Measurements from ENCODE around the gene MRPS12. TPM values are rescaled to one million over a fixed set of nuclear protein-coding genes. Genes with fewer than 3 reads are reported as not detected.

Gene MRPS12
- total RNA-seq, 1 experiment from 2014 or later, result 82.5 TPM

DNA sequence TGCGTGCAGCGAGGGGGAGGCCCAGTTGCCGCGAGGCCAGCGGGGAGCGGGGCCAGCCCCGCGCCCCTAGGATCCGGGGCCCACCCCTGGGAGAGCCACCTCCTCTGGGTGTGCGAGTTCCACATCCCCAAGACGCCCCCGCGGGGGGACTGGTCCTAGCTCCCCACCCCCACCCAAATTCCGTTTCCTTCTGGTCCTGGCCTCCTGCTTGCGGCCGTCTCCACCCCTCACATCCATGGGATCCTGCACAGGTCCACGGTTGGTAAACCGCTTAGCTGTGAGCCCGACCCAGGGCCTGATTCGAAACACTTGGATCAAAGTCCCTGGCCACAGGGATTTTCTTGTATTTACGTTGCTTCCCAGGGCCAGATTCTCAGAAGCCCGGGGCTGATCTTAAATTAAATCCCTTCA is 45.1 kb downstream of the MRPS12 start:
- H3K4me3 ChIP-seq (ENCODE audit: low read depth, low read length), result peak overlapping the region; percentile 63
- intact Hi-C loops (cut with micrococcal nuclease; ENCODE audit: unreplicated experiment), result loop anchor here (1.0 kb wide), 2 partner anchors 14 to 55 kb away; no protein-coding TSS in a partner anchor
- BruUV-seq (replicated peaks), result no TSS peak
- peaks cover 12% of the 10 kb centered on the region for H3K9me3 ChIP-seq
- H3K27me3 ChIP-seq (replicated peaks; ENCODE audit: control insufficient read depth, insufficient read depth, low read length), result no peaks in the 10 kb centered on the region
- DNase-seq, result peak; percentile 69 to 77
- Mint-ChIP-seq H3K36me3 (ENCODE audit: insufficient read depth, unreplicated experiment) (peaks cover 34% of the 10 kb centered on the region), H3K4me1 (ENCODE audit: low read depth, unreplicated experiment) (no peaks in the 10 kb centered on the region), H3K9me3 (ENCODE audit: unreplicated experiment) (peaks cover 9% of the 10 kb centered on the region), H3K27me3 (ENCODE audit: insufficient read depth, unreplicated experiment) (no peaks in the 10 kb centered on the region), H3K27ac (ENCODE audit: unreplicated experiment) (peak overlapping the region; percentile 92), H3K4me3 (ENCODE audit: unreplicated experiment) (peak overlapping the region; percentile 100)
- CTCF ChIA-PET, result interaction anchor here (0.5 to 2.4 kb wide), 21 partner anchors 9 to 598 kb away, joined by 3 to 15 read pairs (median 5); partner anchors contain the start of genes FAM98C, MRPS12, SAMD4B and SARS2
- no peaks in the 10 kb centered on the region; the same call in 1 of the 2 replicates for H3K36me3 ChIP-seq (ENCODE audit: control insufficient read depth, insufficient read depth, low read length)
- H3K4me1 ChIP-seq, result peaks cover 15% of the 10 kb centered on the region
- POLR2A ChIA-PET, result interaction anchor here (0.7 to 1.3 kb wide), 4 partner anchors 14 to 237 kb away, joined by 5 to 14 read pairs (median 8); partner anchors contain the start of gene MRPS12
- TF ChIP-seq, protein P1, sequence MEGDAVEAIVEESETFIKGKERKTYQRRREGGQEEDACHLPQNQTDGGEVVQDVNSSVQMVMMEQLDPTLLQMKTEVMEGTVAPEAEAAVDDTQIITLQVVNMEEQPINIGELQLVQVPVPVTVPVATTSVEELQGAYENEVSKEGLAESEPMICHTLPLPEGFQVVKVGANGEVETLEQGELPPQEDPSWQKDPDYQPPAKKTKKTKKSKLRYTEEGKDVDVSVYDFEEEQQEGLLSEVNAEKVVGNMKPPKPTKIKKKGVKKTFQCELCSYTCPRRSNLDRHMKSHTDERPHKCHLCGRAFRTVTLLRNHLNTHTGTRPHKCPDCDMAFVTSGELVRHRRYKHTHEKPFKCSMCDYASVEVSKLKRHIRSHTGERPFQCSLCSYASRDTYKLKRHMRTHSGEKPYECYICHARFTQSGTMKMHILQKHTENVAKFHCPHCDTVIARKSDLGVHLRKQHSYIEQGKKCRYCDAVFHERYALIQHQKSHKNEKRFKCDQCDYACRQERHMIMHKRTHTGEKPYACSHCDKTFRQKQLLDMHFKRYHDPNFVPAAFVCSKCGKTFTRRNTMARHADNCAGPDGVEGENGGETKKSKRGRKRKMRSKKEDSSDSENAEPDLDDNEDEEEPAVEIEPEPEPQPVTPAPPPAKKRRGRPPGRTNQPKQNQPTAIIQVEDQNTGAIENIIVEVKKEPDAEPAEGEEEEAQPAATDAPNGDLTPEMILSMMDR (IDR thresholded peaks at IDR 0.05; ENCODE audit: insufficient read depth in 1 of 2, low read depth in 1 of 2, low read length in 1 of 2, severe bottlenecking in 1 of 2, unreplicated experiment in 1 of 2), result no peak

DNA sequence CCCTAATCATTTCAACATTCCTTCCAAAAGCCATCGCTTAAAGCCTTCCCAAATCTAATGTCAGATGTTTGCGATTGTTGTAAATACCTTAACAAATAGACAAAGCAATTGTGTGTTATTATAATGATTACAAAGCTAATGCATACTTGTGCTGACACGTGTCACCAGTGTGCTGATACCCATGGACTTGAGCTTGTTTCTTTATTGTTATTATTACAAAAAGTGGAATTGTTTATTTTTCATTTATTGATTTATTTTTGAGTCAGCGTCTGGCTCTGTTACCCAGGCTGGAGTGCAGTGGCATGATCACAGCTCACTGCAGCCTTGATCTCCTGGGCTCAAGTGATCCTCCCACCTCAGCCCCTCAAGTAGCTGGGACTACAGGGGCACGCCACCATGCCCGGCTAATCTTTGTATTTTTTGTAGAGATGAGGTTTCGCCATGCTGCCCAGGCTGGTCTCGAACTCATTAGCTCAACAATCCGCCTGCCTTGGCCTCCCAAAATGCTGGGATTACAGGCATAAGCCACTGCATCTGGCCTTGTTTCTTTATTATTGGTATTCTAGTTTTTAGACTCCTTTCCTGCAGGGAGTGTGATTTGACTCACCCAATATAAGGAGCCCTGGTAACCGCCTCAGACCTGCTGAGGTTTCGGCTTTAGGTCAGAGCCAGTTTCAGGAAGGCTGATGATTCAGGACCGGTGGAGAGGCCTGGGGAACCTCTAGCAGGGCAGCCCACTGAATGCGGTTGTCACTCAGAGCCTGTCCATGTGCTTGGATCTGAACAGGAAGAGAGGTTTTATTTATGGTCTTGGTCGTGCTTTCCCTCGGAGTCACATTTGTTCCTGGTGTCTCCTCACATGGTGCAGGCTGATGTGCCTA is 46.9 kb downstream of the MRPS12 start:
- H3K9me3 Mint-ChIP-seq (ENCODE audit: unreplicated experiment), result peaks cover 11% of the 10 kb centered on the region
- ChIA-PET CTCF (interaction anchor here (2.0 kb wide), 1 partner anchor 61 kb away, joined by 9 read pairs; no protein-coding TSS in a partner anchor), POLR2A (no interaction called here)
- TF ChIP-seq, protein P1 (IDR thresholded peaks at IDR 0.05; ENCODE audit: insufficient read depth in 1 of 2, low read depth in 1 of 2, low read length in 1 of 2, severe bottlenecking in 1 of 2, unreplicated experiment in 1 of 2), result no peak
- H3K9me3 ChIP-seq, result peaks cover 13% of the 10 kb centered on the region
- no peak for DNase-seq
- intact Hi-C loops (cut with micrococcal nuclease; ENCODE audit: unreplicated experiment), result no loop called here
- H3K36me3 Mint-ChIP-seq (ENCODE audit: insufficient read depth, unreplicated experiment), result peaks cover 27% of the 10 kb centered on the region
- peak overlapping the region; percentile 100 for H3K4me3 Mint-ChIP-seq (ENCODE audit: unreplicated experiment)
- no peak overlapping the region for H3K27ac Mint-ChIP-seq (ENCODE audit: unreplicated experiment)
- H3K4me3 ChIP-seq (ENCODE audit: low read depth, low read length), result no peak overlapping the region
- H3K36me3 ChIP-seq (ENCODE audit: control insufficient read depth, insufficient read depth, low read length), result no peaks in the 10 kb centered on the region
- H3K27me3 Mint-ChIP-seq (ENCODE audit: insufficient read depth, unreplicated experiment), result no peaks in the 10 kb centered on the region
- peaks cover 15% of the 10 kb centered on the region for H3K4me1 ChIP-seq
- H3K4me1 Mint-ChIP-seq (ENCODE audit: low read depth, unreplicated experiment), result no peaks in the 10 kb centered on the region
- no TSS peak for BruUV-seq (replicated peaks)
- no peaks in the 10 kb centered on the region for H3K27me3 ChIP-seq (replicated peaks; ENCODE audit: control insufficient read depth, insufficient read depth, low read length)

DNA sequence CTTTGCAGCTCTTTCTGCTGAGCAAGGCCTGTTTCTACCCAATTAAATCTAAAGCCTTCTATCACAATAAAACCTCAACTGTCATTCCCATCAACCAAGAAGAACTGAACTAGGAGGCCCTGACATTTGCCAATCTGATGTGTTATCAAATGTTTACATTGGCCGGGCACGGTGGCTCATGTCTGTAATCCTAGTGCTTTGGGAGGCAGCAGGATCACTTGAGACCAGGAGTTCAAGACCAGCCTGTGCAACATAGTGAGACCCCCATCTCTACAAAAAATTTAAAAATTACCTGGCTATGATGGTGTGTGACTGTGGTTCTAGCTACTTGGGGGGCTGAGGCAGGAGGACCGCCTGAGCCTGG is 47.6 kb downstream of the MRPS12 start:
- CTCF ChIA-PET, result no interaction called here
- H3K27me3 ChIP-seq (replicated peaks; ENCODE audit: control insufficient read depth, insufficient read depth, low read length), result no peaks in the 10 kb centered on the region
- POLR2A ChIA-PET, result no interaction called here
- Mint-ChIP-seq H3K4me3 (ENCODE audit: unreplicated experiment) (no peak overlapping the region), H3K27me3 (ENCODE audit: insufficient read depth, unreplicated experiment) (no peaks in the 10 kb centered on the region), H3K27ac (ENCODE audit: unreplicated experiment) (no peak overlapping the region), H3K4me1 (ENCODE audit: low read depth, unreplicated experiment) (no peaks in the 10 kb centered on the region), H3K9me3 (ENCODE audit: unreplicated experiment) (peaks cover 11% of the 10 kb centered on the region), H3K36me3 (ENCODE audit: insufficient read depth, unreplicated experiment) (peaks cover 27% of the 10 kb centered on the region)
- H3K9me3 ChIP-seq, result peaks cover 13% of the 10 kb centered on the region
- peaks cover 15% of the 10 kb centered on the region for H3K4me1 ChIP-seq
- TF ChIP-seq, protein P1 (IDR thresholded peaks at IDR 0.05; ENCODE audit: insufficient read depth in 1 of 2, low read depth in 1 of 2, low read length in 1 of 2, severe bottlenecking in 1 of 2, unreplicated experiment in 1 of 2), result no peak
- intact Hi-C loops (cut with micrococcal nuclease; ENCODE audit: unreplicated experiment), result no loop called here
- BruUV-seq (replicated peaks), result no TSS peak
- H3K4me3 ChIP-seq (ENCODE audit: low read depth, low read length), result no peak overlapping the region
- no peak for DNase-seq
- no peaks in the 10 kb centered on the region for H3K36me3 ChIP-seq (ENCODE audit: control insufficient read depth, insufficient read depth, low read length)

All from Caco-2 (cell line).